Measurements from ENCODE around the gene PLK5.
"Not testable (repeated sequence)": the region's sequence is repeated elsewhere in the genome, so short reads cannot be mapped to it uniquely, and the experiment has no call there.

The PLK5 gene

DNA sequence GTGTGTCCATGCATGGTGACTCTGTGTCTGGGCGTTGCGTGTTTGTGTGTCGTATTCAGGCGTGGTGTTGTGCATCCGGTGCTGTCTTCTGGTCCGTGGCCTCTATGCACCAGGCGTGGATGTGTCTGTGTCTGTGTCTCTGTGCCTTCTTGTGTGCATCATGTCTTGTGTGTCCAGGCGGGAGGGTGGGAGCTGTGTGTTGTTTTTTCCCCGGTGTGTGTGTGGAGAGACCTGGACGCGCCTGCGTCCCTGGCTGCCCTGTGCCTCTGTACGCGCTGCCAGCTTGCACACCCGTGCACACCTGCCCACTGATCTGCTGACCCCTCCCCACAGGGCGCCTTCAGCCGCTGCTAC lies 1.1 kb downstream of the PLK5 start:
- no peak for DNase-seq (ENCODE audit: low read depth in 2 of 3, low spot score in 2 of 3)

DNA sequence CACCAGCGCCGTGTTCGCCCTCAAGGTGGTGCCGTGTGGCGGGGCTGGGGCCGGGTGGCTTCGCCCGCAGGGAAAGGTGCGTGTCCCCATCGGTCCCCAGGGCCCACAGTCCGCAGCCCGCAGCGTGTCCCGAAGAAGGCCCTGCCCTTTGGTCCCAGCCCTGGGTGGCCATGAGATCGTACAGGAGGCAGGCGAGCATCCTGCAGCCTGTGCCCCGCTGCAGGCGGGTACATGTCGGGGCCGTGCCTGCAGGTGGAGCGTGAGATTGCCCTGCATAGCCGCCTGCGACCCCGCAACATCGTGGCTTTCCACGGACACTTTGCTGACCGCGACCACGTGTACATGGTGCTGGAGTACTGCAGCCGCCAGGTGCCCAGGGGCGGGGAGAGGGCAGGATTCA lies 1.5 kb downstream of the PLK5 start:
- no peak for DNase-seq (ENCODE audit: low read depth in 2 of 3, low spot score in 2 of 3)

DNA sequence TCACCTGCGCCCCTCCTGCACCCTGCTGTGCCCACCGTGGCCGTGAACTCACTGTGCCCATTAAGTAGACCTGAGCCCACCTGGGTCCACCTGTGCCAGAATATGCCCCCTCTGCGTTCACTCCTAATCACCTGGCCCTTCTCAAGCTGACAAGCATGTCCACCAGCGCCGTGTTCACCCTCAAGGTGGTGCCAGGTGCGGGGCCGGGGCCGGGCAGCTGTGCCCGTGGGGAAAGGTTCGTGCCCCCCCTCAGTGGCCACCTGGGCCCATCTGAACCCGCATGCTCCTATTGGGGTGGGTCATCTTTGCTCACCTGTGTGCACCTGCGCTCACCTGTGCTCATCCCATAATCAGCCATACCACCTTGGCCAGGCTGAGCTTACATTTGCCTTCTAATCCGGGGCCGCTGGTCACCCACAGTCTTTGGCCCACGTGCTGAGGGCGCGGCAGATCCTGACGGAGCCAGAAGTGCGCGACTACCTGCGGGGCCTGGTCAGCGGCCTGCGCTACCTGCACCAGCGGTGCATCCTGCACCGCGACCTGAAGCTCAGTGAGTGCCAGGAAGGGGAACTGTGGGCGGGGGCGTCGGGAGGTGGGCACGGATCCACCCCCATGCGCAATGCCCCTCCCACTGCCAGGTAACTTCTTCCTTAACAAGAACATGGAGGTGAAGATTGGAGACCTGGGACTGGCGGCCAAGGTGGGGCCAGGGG lies 2.3 kb downstream of the PLK5 start:
- DNase-seq (ENCODE audit: low read depth in 2 of 3, low spot score in 2 of 3), result no peak

DNA sequence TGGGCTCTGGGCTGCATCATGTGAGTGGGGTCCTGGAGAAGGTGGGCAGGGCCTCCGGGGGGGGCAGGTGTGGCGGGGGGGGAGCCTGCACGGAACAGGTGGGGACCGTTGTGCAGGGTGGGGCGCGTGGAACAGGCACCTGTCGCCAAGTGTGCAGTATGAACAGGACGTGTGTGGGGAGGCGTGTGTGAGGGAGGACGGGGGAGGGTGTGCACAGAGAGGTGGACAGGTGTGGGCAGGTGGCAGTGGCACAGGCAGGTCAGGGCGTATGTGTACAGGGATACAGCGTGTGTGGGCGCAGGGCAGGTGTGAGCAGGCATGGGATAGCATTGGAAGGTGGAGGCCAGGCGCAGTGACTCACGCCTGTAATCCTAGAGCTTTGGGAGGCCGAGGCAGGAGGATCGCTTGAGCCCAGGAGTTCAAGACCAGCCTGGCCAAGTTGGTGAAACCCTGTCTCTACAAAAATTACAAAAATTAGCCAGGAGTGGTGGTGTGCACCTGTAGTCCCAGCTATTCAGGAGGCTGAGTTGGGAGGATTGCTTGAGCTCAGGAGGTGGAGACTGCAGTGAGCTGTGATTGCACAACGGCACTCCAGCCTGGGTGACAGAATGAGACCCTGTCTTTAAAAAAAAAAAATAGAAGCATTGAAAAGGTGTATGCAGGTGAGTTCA lies 3.2 kb downstream of the PLK5 start:
- no peak for DNase-seq (ENCODE audit: low read depth in 2 of 3, low spot score in 2 of 3)

DNA sequence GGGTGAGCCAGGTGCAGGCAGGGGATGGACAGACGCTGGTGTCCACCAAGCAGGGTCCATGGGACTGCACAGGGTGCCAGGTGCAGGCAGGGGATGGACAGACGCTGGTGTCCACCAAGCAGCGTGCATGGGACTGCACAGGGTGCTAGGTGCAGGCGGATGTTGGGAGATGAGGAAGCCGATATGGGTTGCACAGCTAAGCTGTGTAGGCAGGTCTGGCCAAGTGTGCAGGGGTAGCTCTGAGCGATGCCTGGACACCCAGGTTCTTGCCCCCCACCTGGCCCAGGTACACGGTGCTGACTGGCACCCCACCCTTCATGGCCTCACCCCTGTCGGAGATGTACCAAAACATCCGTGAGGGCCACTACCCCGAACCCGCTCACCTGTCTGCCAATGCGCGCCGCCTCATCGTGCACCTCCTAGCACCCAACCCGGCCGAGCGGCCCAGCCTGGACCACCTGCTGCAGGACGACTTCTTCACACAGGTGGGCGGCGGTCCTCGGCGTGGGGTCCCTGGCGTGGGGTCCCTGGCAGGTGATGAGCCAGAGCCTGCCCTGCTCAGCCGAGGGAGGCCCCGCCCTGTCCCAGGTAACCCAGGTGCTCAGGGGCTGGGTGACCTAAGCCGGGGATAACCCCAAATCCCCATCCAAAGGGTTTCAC lies 3.9 kb downstream of the PLK5 start:
- no peak for DNase-seq (ENCODE audit: low read depth in 2 of 3, low spot score in 2 of 3)

DNA sequence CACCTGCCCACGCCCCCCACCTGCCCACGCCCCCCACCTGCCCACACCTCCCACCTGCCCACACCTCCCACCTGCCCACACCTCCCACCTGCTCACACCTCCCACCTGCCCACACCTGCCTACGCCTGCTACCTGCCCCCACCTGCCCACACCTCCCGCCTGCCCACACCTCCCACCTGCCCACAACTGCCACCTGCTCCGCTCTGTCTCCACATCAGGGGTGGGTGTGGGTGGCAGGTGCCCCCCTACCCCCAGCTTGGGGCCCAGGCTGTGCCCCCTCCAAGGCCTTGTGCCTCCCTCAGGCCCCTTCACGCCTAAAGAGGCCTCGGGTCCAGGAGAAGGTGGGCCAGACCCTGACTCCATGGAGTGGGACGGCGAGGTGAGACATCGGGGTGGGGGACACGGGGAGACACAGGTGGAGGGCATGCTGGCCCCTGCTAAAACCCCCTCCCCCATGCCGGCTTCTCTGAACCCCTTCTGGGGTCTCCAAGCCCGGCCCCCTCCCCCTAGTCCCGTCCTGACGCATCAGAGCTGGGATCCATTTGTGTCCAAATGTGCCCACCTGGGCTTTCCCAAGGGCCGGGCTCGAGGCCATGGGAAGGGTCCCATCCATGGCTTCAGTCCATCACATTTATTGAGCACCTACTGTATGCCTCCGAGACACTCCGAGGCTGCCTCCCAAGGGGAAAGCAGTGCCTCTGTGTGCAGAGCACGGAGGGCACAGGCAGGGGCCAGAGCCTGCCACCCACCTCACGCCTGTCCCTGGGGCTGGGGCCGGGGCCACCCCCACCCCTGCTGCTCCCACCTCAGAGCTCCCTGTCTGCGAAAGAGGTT lies 4.9 kb downstream of the PLK5 start:
- no peak for DNase-seq (ENCODE audit: low read depth in 2 of 3, low spot score in 2 of 3)

DNA sequence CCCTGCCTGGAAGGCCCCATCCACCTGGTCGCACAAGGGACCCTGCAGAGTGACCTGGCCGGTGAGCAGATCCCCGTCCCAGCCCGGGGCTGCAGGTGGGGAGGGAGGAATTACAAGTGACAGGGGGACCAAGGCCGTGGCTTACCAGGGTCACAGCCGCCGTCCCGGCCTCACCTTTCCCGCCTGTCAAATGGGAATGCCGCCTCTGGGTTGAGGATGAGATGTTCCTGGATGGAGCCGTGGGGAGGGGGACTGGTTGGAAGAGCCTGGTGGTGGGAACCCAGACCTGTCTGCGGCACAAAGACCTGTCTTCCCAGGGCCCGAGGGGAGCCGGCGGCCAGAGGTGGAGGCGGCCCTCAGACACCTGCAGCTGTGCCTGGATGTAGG lies 5.5 kb downstream of the PLK5 start:
- DNase-seq (ENCODE audit: low read depth in 2 of 3, low spot score in 2 of 3), result no peak

DNA sequence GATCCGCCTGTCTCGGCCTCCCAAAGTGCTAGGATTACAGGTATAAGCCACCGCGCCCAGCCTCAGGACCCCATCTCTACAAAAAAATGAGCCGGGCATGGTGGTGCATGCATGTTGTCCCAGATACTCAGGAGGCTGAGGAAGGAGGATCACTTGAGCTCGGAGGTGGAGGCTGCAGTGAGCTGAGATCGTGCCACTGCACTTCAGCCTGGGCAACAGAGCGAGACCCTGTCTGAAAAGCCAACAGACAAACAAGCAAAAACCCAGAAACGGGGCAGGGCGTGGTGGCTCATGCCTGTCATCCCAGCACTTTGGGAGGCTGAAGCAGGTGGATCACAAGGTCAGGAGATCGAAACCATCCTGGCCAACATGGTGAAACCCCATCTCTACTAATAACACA lies 7.0 kb downstream of the PLK5 start:
- DNase-seq (ENCODE audit: low read depth in 2 of 3, low spot score in 2 of 3), result not testable (repeated sequence)

DNA sequence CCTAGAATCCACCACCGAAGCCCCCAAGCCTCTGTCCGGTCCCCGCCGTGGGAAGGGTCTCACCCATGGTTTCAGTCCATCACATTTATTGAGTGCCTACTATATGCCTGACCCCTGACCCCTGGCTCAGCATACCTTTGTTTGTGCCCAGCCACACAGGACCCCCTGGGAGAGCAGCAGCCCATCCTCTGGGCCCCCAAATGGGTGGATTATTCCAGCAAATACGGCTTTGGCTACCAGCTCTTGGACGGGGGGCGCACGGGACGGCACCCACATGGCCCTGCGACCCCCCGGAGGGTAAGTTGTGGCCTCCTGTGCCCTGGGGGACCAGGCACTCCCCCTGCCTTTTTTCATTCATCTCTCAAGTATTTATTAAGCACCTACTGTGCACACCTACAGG lies 7.7 kb downstream of the PLK5 start:
- DNase-seq (ENCODE audit: low read depth in 2 of 3, low spot score in 2 of 3), result no peak

DNA sequence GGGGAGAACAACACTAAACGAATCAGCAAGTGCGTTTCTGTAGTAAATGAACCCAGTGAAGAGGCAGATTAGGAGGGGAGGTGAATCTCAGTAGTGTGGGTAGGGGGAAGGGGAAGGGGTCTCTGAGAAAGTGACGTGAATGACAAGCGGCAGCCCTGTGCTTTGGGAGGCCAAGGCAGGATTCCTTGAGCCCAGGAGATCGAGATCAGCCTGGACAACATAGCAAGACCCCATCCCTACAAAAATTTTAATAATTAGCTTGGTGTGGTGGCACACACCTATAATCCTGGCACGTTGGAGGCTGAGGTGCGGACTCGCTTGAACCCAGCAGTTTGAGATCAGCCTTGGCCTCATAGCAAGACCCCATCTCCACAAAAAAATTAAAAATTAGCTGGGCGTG lies 8.1 kb downstream of the PLK5 start:
- DNase-seq (ENCODE audit: low read depth in 2 of 3, low spot score in 2 of 3), result no peak

DNA sequence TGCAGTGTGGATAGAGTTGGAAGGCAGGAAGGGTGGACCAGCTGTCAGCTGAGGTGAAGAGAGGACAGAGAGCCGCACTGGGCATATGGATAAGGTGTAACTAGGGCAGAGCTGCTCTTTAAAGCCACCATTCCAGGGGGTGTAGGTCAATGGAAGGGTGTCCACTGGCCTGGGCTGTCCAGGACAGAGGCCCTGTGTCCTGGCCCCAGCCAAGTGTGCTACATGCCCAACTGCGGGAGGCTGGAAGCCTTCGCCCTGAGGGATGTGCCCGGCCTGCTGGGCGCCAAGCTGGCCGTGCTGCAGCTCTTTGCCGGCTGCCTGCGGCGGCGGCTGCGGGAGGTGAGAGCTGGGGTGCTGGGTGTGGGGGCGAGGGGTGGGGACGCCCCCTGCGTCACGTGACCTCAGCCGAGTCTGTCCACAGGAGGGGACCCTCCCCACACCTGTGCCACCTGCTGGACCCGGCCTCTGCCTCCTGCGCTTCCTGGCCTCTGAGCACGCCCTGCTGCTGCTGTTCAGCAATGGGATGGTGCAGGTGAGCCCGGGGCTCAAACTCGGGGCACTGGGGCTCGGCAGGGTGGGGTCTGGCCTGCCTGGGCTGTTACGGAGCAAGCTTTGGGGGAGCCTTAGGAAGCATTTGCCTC lies 9.8 kb downstream of the PLK5 start:
- no peak for DNase-seq (ENCODE audit: low read depth in 2 of 3, low spot score in 2 of 3)

DNA sequence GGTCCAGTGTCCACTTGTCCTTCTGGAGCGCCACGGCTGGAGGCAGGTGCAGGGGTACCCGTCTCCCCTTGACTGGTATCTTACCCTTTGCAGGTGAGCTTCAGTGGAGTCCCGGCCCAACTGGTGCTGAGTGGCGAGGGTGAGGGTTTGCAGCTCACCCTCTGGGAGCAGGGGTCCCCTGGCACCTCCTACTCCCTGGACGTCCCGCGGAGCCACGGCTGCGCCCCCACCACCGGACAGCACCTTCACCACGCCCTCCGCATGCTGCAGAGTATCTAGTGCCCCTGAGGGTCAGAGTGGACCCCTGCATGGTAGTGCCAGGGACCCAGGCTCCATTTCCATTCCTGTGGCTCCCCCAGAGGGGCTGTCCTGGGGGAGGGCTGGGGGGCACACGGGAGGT lies 11.1 kb downstream of the PLK5 start:
- DNase-seq (ENCODE audit: low read depth in 2 of 3, low spot score in 2 of 3), result no peak

DNA sequence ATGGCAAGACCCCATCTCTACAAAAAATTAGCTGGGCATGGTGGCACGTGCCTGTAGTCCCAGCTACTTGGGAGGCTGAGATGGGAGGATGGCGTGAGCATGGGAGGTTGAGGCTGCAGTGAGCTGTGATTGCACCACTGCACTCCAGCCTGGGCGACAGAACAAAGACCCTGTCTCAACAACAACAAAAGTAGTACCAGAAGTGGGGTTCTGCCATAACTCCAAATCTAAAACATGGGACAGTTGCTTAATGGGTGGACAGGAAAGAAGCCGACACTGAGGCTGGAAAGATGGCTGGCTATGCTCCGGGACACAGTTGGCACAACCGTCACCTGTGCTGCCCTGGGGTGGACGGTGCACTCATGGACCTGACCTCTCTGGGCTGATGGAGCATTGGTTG lies 11.8 kb downstream of the PLK5 start:
- not testable (repeated sequence) for DNase-seq (ENCODE audit: low read depth in 2 of 3, low spot score in 2 of 3)

DNA sequence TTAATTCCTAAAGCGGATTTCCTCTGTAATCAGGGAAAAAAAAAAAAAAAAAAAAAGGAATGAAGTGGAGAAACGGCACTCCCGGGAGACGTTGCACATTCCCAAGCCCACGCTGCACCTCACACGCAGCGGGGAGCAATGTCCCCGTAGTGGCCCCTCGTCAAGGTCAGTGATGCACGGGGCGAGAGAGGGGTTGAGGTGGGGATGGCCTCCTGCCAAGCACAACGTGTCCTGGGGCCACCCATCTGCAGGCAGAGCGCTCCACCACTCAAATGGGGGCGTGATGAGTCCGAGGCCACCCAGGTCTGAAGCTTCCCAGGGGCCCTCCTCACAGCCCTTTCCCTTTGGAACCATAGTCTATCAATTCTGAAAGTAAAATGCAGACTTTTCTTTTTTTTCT lies 15.1 kb downstream of the PLK5 start:
- DNase-seq (ENCODE audit: low read depth in 2 of 3, low spot score in 2 of 3), result no peak

DNA sequence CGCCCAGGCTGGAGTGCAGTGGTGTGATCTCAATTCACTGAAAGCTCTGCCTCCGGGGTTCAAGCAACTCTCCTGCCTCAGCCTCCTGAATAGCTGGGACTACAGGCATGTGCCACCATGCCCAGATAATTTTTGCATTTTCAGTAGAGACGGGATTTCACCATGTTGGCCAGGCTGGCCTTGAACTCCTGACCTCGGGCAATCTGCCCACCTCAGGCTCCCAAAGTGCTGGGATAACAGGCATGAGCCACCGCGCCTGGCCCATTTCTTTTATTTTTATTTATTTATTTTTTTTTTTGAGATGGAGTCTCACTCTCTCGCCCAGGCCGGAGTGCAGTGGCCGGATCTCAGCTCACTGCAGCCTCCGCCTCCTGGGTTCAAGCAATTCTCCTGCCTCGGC lies 15.9 kb downstream of the PLK5 start:
- DNase-seq (ENCODE audit: low read depth in 2 of 3, low spot score in 2 of 3), result not testable (repeated sequence)

DNA sequence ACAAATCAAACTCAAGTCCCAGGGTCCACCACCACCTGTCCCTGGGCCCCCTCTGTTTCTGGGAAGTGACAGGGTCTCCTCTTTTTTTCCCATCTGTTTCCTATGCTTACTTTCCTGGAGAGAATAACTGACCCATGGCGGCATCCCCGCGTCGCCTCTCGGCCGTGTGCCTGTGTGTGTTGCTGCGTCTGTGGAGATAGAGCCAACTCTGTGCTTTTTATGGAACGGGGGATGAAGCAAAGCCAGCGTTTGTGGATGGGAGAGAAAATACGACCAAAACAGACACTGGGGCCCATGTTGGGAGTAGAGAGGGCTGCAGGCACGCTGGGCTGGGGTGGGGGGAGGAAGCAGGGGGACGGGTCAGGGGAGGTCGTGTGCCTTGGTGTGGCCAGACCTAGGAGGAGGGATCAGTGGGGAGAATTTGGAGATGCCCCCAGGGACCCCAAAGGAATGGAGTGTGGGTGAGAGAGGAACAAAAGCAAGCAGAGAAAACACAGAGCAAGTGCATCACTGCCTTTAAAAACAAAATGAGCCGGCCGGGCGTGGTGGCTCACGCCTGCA lies 16.6 kb downstream of the PLK5 start:
- DNase-seq (ENCODE audit: low read depth in 2 of 3, low spot score in 2 of 3), result no peak

DNA sequence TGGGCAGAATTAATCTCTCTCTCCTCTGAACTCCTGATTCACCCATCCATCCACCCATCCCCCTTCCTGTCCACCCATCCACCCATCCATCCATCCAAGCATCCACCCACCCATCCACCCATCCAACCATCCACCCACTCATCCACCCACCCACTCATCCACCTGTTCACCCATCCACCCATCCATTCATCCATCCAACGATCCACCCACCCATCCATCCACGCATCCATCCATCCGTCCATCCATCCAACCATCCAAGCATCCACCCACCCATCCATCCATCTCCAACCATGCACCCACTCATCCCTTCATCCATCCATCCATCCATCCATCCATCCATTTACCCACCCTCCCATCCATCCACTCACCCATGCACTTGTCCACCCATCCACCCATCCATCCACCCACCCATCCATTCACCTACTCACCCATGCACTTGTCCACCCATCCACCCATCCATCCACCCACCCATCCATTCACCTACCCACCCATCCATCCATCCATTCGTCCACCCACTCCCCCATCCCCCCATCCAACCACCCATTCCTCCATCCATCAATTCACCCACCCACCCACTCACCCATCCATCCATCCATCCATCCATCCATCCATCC lies 25.6 kb downstream of the PLK5 start:
- no peak for DNase-seq (ENCODE audit: low read depth in 2 of 3, low spot score in 2 of 3)

DNA sequence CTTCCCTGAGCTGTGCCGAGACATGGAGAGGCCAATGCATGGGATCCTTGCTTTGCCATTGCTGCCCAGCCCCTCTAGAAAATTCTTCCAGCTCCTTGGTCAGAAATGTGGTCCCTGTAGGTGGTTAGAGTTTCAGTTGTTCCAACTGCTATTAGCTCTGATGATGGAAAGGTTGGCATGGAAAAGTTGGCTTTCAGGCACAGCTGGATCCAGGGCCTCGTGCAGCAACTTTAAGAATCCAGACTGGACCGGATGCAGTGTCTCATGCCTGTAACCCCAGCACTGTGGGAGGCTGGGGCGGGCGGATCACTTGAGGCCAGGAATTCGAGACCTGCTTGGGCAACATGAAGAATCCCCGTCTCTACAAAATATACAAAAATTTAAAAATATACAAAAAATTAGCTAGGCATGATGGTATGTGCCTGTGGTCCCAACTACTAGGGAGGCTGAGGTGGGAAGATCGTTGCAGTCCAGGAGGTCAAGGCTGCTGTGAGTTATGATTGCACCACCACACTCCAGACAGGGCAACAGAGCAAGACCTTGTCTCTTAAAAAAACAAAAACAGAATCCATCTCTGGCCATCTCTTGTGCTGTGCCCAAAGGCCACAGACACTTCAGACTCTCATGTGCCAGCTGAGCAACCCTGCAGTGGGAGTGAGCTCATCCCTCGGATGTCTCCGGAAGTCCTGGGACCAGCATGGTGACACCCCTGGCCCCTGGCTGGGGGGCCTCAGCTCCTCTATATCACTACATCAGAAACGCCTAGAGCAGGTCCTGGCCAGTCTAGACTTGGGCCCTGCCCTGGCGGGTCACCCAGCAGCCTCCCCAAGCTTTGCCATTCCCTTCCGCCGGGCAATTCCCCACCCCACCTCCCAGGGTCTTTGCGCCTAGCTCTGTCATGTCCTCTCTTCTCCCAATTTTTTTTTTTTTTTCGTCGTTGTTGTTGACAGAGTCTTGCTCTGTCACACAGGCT lies 27.5 kb downstream of the PLK5 start:
- DNase-seq (ENCODE audit: low read depth in 2 of 3, low spot score in 2 of 3), result no peak

DNA sequence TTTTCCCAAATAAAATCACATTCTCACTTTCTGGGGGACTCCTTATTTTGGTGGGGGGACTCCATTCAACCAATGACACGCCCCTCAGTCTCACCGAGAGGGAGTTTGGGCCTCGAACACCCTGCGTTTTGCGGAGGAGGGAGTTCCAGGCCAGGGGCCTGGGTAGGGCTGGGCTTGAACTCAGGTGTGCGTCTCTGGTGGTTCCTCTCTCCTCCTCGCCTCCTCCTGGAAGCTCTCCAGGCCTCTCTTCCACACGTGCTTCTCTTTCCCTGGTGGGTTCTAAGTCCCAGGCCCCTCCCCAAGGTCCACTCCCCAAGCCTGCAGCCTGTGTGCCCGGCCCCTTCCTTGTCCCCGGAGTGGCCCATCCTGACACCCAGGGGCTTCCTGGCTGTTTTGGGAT lies 29.5 kb downstream of the PLK5 start:
- no peak for DNase-seq (ENCODE audit: low read depth in 2 of 3, low spot score in 2 of 3)

Data from activated CD8-positive, alpha-beta memory T cell treated with anti-CD3 and anti-CD28 coated beads for 48 hours (primary cell).